Measurements from ENCODE around the gene TMEM209.
"Not testable (repeated sequence)": the region's sequence is repeated elsewhere in the genome, so short reads cannot be mapped to it uniquely, and the experiment has no call there.

Gene TMEM209

GRCh38 chr7:130157700-130158099, 47.5 kb downstream of the TMEM209 start:
- DNase-seq: no peak

- no peak for DNase-seq
These were observed 49.1 kb downstream of the TMEM209 start for GRCh38 chr7:130156140-130156539.

GRCh38 chr7:130154501-130155317, 50.5 kb downstream of the TMEM209 start:
- no peak for DNase-seq

GRCh38 chr7:130154131-130154500, 51.1 kb downstream of the TMEM209 start:
- DNase-seq: no peak

- no peak for DNase-seq
These were observed 51.8 kb downstream of the TMEM209 start for GRCh38 chr7:130153211-130153908.

- peak in 1 of 2 donors; percentile 2 for DNase-seq
These were observed 52.6 kb downstream of the TMEM209 start for GRCh38 chr7:130152493-130153210.

GRCh38 chr7:130151591-130152492, 53.4 kb downstream of the TMEM209 start:
- peak; percentile 48 to 62 for DNase-seq

GRCh38 chr7:130150587-130150986, 54.6 kb downstream of the TMEM209 start:
- peak in 1 of 2 donors; percentile 50 for DNase-seq

GRCh38 chr7:130149281-130150139, 55.7 kb downstream of the TMEM209 start:
- DNase-seq: peak in 1 of 2 donors; percentile 39

- no peak for DNase-seq
These were observed 56.6 kb downstream of the TMEM209 start for GRCh38 chr7:130148561-130148960.

- no peak for DNase-seq
These were observed 57.4 kb downstream of the TMEM209 start for GRCh38 chr7:130147710-130148325.

- DNase-seq: no peak
These were observed 58.4 kb downstream of the TMEM209 start for GRCh38 chr7:130146693-130147405.

- not testable (repeated sequence) for DNase-seq
These were observed 59.1 kb downstream of the TMEM209 start for GRCh38 chr7:130146142-130146541.

GRCh38 chr7:130145424-130146100, 59.6 kb downstream of the TMEM209 start:
- peak in 1 of 2 donors; percentile 13 for DNase-seq

GRCh38 chr7:130144312-130145171, 60.7 kb downstream of the TMEM209 start:
- no peak for DNase-seq

GRCh38 chr7:130143986-130144311, 61.3 kb downstream of the TMEM209 start:
- no peak for DNase-seq

GRCh38 chr7:130143334-130143732, 61.9 kb downstream of the TMEM209 start:
- DNase-seq: no peak

- no peak for DNase-seq
These were observed 62.4 kb downstream of the TMEM209 start for GRCh38 chr7:130142654-130143333.

Measured in CD4-positive, alpha-beta T cell treated with Interleukin-1 beta for 1 hour (primary cell).